Activated T-helper 1 cell treated with Interleukin-2 at 50 U/mL for 16 hours (primary cell): ENCODE measurements around the gene NABP1.

ENCODE experiments used
- DNase-seq: peaks from one replicate; pipeline ENCODE4 v3.0.0-alpha.2; 2020; ENCODE audit warnings: low read depth

NABP1 gene

DNA sequence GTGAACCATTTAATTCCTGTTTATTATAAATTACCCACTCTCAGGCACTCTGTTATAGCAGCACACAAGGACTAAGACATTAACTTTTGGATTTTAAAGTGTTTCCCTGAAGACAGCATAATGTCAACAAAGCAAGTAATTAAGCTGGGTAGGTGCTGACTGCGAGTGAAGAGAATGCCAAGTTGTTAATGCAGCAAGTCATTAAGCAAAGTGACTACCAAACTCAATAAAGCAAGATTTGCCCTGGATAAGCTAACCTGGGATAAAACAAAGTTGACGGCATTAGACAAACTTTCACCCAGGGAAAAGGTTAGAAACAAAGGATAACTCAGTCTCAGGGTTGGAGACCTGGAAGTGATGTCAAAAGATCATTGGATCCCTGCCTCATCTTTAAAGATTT, 28.4 kb upstream of the NABP1 start:
- no peak for DNase-seq

DNA sequence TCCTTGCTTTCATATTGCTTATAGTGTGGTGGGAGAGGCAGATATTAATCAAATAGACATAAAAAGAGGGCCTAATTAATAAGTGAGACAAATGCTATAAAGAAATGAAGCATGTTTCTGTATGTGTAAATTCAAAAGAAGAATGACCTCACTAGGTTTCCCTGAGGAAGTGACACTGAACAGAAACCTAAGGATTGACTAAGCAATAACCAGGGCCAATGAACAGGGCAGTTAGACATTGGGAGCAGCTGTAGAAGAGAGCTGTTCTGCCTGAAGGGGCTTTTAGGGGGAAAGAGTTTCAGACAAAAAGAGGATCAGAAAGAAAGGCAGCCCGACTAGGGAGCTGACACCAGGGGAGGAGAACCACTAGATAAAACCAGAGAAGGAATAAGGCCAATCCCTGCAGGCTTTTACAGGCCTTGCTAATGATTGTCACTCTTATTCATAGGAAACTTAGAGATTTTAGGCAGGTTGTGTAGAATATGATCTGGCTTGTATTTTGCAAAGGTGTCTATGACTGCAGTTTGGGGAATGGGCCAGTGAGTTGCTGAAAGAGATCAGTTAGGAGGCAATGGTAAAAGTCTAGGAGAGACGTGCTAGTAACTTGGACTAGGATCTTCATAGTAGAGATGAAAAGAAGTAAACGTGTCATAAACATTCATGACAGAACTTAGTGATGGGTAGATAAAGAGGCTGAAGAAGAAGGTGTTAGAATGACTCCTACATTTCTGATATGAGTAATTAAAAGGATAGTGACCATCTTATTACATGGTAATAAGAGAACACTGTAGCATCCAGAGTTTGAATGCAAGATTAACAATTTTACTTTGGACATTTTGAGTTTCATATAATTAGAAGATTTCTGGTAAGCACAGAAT, 26.8 kb upstream of the NABP1 start:
- DNase-seq: no peak

DNA sequence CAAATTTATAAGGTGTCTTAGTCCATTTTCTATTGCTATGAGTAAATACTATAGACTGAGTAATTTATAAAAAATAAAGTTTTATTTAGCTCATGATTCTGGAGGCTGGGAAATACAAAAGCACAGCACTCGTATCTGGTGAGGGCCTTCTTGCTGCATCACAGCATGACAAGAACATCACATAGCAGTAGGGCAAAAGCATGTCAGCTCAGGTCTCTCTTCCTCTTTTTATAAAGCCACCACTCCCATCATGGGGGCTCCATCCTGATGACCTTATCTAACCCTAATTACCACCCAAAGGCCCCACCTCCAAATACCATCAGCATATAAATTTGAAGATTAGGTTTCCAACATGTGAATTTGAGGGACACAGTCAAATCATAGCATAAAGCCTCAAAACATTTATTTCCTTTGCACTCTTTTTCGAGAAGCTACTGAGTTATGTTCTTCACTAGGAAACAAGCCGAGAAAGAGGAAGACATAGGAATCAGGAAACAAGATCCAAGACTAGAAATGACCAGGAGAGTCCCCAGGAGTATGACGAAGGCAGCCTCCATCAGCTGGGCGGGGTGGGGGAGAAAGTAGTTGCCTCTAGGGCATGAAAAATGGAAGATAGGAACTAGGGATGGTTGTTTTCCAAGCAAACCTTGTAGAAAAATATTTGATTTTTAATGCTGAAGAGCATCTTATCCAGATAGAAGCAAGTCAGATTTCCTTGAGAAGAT, 24.1 kb upstream of the NABP1 start:
- no peak for DNase-seq

DNA sequence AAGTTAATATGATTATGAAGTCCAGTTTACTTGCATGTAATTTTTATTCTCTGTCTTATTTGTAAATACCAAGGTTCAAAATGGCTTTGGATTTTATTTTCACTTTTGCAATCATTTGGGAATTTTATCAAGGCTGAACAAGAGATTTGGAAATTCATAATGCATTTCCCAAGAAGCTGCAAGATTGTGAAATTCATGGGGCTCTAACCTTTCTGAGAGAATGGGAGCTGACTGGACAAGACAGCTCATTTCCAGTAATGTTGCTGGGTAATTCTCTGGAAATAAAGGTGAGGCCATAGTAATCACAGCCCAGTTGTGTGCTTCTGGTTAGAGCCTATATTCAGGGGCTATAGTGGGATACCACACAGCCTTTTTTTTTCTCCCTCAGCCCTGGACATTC, 21.5 kb upstream of the NABP1 start:
- DNase-seq: no peak

DNA sequence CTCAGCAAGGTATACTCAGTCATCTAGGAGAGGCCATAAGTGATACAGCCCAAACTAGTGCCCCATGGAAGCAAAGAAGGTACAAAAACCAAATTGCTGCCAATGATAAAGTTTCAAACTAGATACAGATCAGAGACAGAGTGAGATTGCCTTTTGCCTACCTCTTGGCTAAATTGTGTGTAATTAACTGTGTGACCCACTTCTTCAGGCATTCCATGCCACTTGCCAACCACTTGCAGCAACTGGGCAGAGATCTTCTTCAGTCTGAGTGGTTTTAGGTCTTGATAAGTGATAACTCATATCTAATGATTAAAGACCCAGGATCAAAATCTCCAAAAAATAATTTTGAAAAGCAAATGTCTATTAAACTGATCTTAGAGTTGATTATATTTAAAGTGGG, 21.1 kb upstream of the NABP1 start:
- no peak for DNase-seq

DNA sequence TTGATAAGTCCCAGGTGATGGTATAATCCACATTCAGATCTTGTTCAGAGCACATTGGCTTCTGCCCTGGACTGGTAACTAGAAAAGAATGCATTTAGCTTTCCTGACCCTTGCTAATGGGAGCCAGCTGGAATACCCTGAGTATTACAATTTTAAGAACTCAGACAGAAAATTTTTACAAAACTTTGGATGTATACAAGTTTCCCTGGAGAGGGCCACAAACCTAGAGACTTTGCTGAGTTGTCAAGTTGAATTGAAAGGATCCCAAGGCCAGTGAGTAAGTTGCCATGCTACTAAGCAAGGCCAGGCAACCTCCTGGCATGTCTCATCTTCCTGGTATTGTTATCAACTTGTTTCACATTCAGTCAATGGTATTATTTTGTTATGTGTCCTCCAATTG, 20.0 kb upstream of the NABP1 start:
- no peak for DNase-seq

DNA sequence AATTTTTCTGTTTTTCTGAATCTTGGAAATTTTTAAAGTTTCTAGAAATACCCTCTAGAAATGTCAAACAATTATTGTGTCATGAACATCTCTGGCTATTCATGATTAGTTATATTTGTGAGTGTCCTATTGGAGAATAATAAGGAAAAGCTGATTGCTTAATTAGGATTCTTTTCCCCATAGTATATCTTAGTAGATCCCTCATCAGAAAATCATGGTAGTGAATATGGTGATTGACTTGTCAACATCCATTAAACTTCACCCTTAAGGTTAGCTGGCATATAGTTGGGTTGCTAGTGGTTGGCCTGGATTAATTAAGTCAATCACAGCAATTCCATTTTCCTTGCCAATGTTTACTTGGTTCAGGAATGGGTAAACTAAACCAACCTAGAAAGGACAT, 18.7 kb upstream of the NABP1 start:
- DNase-seq: no peak

DNA sequence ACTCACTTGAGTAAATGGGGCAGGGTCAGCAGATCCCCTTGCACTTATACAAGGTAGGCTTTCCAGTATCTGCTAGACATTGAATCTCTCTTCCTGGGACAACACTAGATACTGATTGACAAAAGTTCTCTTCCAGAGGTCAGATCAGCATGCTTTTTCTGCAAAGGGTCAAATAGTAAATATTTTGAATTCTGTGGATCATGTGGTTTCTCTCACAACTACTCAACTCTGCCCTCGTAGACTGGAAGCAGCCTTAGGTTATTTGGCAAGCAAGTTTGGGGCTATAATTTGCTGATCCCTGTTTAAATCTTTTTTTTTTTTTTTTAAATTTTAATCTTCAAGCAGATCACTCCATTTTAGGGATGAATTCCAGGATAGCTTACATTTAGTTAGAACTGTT, 17.4 kb upstream of the NABP1 start:
- no peak for DNase-seq

DNA sequence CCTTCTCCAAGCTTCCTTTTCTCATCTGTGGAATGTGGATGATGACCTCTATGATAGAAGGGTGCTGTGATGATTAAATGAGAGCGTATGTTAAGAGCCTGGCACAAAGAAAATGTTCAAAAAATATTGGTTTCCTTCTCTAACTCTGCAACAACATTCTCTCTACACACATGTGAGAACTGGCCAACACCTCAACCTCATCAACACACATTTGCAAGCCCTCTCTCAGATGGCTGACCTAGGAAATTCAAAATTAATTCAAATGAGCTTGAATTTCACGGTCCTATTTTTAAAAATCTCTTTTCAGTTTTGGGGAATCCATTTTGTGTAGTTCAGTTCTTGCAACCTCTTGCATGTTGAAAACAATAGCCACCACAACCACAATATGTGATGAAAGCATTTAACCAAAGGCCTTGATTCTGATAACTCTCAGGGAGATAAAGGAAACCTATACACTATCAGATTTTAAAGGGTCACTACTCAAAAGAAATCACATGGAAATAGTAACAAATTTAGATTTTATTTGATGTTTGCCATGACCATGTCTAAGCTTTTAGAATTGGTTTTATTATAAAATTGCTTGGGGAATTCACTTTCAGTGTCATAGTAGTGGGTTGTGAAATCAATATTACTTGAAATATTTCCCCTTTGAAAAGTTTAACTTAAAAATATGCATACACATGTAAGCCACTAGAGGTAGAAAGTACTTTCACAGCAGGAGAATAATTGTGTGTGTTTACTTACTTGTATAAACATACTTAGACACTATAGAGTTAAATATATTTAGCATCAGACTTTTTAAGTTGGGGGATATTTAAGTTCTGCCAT, 16.6 kb upstream of the NABP1 start:
- no peak for DNase-seq

DNA sequence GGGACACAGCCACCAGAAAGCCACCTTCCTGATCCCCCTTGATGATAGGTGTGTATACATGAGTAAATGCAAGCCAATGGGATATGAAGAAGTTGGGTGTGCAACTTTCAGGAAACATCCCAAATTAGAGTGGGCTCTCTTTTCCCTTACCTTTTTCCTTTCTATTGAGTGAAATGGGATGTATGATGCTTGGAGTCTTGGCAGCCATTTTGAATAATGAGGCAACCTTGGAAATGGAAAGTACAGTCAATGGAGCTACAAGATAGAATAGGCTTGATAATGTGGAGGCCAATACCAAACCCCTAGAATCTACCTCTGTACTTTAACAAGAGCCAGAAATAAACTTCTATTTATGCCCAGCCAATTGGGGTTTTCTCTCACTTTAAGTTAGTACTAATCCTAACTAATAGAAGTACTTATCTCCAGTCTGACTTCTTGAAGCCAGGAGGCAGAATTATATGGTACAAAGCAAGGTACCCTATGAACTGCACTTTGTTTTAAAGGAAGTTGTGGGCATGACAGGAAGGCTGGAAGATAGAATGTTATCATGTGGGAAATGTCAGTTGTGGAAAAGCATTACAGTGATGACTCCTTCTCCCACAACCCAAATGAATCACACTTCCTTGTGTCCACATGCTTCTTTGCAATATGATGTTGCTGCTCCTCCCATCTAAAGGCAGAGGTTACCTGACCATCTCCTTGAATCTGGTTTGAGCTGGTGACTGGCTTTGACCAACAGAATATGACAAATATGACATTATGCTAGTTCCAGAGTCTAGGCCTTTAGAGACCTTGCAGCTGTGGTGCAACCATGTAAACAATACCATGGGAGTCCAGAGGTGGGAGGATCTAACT, 12.9 kb upstream of the NABP1 start:
- no peak for DNase-seq

DNA sequence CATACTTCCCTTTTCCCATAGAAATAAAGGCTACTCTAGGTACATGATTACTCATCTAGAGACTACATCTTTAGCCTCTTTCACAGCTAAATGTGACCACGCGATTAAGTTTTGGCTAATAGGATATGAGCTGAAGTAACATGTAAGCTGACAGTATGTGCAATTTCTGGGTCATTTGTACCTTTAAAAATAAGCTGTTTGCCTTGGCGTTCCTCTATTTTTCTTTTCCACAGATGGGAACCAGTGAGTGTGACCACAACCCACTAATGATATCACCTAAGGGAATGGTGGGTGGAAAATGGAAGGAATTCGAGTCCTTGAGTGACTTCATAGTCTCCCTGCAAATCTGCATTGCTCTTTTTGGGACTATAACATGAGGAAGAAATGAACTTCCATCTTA, 11.7 kb upstream of the NABP1 start:
- DNase-seq: no peak

DNA sequence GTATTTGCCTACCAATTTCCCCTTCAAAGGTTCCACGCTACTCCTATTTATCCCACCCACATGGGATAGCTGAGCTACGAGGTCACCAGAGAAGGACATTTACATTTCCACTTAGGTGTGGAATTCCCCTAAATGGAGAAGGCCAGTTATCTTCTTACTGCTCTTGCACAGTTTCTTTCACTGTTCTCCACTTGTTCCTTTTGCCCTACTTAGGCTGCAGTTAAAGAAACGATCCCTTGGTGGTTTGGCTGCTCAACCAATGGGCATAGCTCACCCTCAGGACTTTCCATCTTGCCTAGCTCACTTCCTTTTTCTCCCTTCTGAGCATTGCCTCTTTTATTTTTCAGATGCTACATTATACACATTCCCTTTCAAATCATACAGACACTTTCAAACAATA, 11.2 kb upstream of the NABP1 start:
- no peak for DNase-seq

DNA sequence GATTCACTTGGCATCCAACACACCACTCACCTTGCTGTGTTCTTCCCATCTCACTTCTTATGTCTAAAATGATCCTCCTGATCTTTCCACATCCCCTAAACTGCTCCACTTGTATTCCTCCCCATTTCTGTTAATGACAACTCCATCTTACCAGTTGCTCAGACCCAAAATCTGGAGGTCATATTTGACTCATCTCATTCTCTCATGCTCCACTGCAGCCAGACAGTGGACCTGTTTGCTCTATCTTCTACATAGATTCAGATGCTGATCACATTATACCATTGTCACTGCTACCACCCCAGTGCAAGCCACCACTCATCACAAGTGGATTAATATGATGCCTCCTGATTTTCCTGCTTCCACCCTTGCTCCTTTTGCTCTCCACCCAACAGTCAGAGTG, 7.9 kb upstream of the NABP1 start:
- DNase-seq: no peak

DNA sequence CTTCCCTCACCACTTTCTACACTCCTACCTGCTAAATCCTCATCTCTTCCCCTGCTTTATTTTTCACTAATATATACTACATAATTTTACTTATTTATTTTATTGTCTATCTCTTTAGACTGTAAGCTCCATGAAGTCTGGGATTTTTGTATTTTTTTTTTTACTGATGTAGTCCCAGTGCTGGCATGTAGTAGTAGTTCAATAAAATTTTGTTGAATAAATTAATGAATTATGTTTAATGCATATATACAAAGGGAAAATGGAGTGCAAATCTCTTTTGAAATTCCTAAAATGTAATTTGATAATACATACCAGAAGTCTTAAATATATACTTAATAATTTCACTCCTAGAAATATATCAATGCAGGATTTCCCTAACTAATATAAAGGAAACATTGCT, 7.1 kb upstream of the NABP1 start:
- DNase-seq: no peak

DNA sequence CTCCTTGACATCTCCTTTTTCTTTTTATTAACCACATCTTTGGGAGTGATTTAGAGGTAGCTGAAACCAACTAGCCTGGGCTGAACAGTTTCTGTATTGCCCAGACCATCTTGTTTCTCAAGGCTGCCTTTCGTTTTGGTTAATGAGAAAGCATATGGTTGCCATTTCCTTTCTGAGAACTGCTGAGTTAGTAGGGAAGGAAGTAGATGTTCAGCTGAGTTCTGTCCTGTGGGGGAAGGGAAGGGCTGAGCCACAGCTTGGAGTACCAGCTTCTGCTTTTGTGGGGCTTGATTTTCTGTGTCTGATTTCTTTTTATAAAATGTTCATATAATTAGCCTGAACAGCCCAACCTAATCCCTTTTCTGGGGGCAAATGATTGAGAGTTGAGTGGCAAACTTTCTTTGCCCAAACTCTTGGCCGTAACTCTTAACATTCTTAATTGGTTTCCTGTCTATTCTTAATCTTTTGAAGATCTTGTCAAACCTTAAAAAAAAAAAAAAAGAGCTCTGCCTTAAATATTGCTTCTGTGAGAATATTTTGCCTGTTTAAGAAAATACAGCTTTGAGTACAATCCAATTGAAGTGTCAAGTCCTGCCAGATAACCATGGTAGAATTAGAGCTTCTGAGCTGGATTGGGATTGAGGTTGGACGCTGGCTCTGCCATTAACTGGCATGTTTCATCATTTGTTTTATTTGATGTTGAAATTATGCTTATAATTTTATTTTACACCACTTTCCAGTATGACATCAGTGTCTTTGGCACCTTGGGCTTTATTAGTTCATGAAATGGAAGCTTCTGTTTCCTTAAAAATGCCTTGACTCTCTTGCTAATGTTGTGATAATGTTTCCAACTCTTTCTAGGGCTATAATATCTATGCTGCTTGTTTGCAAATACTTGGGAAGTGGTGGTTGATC, 1.9 kb upstream of the NABP1 start:
- peak; percentile 30 for DNase-seq

DNA sequence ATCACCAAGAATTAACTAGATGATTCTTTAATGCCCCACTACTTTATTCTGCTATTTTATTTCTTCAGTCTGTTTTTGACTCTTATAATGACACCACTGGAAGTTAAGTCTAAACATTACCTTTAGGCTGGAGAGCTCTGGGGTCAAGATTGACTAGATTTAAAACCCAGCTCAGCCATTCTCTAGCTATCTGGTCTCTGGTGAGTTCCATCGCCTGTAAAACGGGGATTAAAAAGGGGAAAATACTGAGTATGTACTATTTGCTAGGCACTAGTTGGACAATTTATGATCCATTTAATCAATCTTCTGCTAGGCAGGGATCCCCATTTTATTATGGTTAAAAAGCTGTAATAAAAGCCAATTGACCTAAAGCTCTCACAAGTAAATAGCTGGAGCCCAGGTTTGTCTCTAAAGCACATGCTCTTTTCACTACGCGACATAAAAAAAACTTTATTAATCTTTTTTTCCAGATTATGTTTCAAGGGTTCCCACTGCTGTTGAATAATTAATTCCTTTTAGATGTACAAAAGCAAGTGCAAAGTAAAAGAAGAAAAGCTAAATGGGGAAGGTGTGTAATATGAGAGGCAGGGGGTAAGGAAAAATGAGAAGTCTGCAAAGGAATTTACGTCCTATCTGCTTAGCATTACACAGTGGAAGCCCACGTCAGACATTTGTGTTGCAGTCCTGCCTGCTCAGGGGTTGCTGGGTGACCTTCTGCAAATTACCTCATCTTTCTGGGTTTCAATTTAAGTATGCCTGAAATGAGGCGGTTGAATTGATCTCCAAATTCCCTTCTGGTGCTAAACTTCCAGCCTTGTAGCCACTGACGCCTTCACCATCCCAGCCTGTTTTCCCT, 918 bp upstream of the NABP1 start:
- DNase-seq: no peak

DNA sequence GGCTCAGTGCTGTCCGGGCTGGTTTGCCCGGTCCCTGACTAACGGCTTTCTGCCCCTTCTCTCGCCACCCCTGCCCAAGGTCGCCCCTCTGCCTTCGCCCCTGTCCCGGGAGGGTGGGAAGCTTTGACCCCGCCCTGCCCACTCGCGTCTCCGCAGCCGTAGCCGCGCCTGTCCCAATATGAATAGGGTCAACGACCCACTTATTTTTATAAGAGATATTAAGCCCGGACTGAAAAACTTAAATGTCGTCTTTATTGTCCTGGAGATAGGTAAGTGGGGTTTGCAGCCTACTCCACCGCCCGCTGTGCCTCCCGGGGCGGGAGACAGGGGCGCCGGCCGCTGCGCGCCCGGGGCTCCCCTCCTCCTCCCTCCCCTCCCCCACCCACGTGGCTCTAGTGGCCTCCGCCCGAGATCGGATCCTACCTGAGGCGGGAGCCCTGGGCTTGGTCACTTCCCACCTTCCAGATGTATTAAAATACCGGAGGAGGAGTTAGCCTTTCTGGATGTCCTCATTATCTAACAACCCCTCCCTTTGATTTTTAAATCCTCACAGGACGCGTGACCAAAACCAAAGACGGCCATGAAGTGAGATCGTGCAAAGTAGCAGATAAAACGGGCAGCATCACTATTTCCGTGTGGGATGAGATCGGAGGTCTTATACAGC, 633 bp downstream of the NABP1 start:
- peak; percentile 23 for DNase-seq

DNA sequence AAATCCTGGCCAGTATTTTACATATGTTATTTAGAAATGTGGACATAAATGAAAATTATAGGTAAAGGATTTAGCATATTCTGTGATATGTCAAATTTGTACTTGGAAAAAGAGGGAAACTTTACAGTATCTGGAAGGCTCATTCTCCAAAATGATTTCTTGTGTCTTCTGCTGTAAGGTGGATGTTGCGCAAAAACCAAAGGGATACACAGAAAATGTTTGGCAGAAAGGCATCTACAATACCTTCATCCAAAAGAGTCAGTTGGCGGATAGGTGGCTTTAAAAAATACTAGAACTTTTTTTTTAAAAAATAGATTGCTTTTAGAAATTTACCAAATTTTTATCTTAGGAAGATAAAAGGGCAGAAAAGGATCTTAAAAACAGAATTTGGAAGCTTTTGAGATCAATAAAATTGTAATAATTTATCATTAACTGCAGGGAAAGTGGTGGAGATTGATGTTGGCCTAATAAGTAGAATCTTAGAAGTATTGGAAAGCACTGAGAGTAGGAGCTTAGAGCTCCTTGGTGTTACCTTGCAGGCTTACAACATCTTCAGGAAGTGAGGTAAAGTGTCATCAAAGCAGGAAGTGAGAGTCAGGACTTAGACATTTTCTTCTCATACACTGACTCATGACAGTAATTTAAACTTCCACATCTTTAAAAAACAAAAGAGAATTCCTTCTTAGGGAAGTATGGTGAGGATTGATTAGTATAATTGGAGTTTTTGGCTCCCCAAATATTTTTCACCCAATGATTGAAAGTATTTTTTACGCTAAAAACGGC, 2.1 kb downstream of the NABP1 start:
- no peak for DNase-seq
